ENCODE data around the gene USF2. TPM values are rescaled to one million over a fixed set of nuclear protein-coding genes. Genes with fewer than 3 reads are reported as not detected.

Gene USF2
- total and polyA plus RNA-seq, 12 donors: 125 to 185 (median 151) TPM

DNA sequence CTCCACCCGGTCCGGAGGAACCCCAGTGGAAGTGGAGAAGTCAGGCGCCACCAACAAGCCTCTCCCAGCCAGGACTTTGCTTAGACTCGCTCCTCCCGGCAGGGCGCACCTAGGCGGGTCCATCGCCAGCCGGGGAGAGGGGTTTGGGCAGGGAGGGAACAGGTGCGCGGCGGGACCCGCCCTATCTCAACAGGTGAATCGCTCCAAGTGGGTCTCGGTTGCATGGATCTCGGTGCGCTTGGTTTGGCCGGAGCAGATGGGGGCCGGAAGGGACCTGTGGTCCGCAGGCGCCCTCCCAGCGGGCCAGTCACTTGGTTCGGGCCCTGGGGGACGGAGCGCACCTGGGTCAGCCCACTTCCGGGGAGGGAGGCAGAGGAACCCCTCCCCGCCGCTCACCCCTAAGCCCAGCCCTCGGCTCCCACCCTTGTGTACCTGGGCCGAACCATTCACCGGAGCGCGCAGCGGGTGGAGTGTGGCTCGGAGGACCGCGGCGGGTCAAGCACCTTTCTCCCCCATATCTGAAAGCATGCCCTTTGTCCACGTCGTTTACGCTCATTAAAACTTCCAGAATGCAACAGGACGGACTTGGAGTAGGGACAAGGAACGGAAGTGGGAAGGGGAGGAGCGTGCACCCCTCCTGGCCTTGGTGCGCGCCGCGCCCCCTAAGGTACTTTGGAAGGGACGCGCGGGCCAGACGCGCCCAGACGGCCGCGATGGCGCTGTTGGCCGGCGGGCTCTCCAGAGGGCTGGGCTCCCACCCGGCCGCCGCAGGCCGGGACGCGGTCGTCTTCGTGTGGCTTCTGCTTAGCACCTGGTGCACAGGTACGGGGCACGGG lies 20.2 kb upstream of the USF2 start, which contains the start of gene LSR:
TSS of gene LSR (plus strand) at position 693 of the 836 bp plus-strand sequence. CDS start at position 714, 21 bp downstream.
- peak within 1 kb of the TSS; percentile 29 to 87 (median 74) for H3K27ac ChIP-seq
- WGBS, 2 donors: 0 to 1% methylated on average over 69 of the region's 69 CpGs
- H3K27me3 ChIP-seq: peaks cover 10 to 53% (median 35%) of the 10 kb centered on the region in 7 donors
- no peaks in the 10 kb centered on the region for H3K36me3 ChIP-seq
- H3K4me1 ChIP-seq: peaks cover 0 to 34% (median 18%) of the 10 kb centered on the region in 9 donors
- peaks cover 0 to 16% (median 0%) of the 10 kb centered on the region in 11 donors for H3K9me3 ChIP-seq
- intact Hi-C loops (cut with DNase I): loop anchor here in 1 of 10 donors (5.0 kb wide), 1 partner anchor 96 kb away; the partner anchor contains the start of gene FXYD5
- H3K4me3 ChIP-seq: peak within 1 kb of the TSS; percentile 35 to 68 (median 60)
- TF ChIP-seq, protein P1, sequence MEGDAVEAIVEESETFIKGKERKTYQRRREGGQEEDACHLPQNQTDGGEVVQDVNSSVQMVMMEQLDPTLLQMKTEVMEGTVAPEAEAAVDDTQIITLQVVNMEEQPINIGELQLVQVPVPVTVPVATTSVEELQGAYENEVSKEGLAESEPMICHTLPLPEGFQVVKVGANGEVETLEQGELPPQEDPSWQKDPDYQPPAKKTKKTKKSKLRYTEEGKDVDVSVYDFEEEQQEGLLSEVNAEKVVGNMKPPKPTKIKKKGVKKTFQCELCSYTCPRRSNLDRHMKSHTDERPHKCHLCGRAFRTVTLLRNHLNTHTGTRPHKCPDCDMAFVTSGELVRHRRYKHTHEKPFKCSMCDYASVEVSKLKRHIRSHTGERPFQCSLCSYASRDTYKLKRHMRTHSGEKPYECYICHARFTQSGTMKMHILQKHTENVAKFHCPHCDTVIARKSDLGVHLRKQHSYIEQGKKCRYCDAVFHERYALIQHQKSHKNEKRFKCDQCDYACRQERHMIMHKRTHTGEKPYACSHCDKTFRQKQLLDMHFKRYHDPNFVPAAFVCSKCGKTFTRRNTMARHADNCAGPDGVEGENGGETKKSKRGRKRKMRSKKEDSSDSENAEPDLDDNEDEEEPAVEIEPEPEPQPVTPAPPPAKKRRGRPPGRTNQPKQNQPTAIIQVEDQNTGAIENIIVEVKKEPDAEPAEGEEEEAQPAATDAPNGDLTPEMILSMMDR (IDR thresholded peaks at IDR 0.05): no peak
- ATAC-seq (peak; percentile 74 to 91 (median 86)), DNase-seq (peak in 1 of 2 donors; percentile 41)

DNA sequence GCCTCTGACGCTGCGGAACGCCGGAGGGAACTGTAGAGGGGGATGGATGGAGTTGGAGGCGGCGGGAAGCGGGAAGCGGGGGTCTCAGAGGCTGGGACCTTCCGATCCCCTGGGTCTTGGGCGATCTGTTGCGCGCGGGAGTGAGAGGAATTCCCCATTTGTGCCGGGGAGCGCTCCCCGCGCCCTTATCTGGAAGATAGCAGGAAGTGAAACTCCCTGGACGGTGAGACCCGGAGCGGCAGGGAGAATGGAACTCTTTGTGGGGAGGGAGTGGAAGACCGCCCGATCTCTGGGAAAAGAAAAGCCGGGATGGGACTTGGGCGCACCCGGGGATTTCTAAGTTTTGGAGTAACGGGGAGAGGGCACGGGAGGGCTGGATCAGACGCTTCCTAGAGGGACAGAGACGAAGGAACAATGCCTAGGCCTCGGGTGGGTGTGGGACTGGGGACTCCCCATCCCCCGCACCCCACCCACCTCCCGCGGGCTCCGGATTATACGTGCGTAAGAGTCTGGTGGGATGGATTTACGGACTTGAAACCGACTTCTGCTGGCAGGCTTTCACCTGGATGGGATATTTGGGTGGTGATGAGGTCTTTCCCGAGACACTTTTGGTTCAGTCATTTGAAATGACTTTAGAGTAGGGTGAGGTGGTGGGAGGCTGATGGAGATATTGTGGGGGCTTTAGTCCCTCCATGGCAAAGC lies 19.5 kb upstream of the USF2 start:
- Histone ChIP-seq H3K4me1 (peaks cover 0 to 41% (median 25%) of the 10 kb centered on the region in 9 donors), H3K27me3 (peaks cover 10 to 53% (median 35%) of the 10 kb centered on the region in 7 donors), H3K4me3 (peak overlapping the region; percentile 35 to 68 (median 60)), H3K27ac (peak overlapping the region in 9 of 10 donors; percentile 68 to 87 (median 75)), H3K36me3 (no peaks in the 10 kb centered on the region), H3K9me3 (peaks cover 0 to 15% (median 0%) of the 10 kb centered on the region in 11 donors)
- ATAC-seq (peak in 1 of 8 donors; percentile 20), DNase-seq (no peak)
- TF ChIP-seq, protein P1 (IDR thresholded peaks at IDR 0.05): no peak
- WGBS, 2 donors: 8% methylated on average over 39 of the region's 39 CpGs
- intact Hi-C loops (cut with DNase I): loop anchor here in 1 of 10 donors (5.0 kb wide), 1 partner anchor 97 kb away; the partner anchor contains the start of gene FXYD5

DNA sequence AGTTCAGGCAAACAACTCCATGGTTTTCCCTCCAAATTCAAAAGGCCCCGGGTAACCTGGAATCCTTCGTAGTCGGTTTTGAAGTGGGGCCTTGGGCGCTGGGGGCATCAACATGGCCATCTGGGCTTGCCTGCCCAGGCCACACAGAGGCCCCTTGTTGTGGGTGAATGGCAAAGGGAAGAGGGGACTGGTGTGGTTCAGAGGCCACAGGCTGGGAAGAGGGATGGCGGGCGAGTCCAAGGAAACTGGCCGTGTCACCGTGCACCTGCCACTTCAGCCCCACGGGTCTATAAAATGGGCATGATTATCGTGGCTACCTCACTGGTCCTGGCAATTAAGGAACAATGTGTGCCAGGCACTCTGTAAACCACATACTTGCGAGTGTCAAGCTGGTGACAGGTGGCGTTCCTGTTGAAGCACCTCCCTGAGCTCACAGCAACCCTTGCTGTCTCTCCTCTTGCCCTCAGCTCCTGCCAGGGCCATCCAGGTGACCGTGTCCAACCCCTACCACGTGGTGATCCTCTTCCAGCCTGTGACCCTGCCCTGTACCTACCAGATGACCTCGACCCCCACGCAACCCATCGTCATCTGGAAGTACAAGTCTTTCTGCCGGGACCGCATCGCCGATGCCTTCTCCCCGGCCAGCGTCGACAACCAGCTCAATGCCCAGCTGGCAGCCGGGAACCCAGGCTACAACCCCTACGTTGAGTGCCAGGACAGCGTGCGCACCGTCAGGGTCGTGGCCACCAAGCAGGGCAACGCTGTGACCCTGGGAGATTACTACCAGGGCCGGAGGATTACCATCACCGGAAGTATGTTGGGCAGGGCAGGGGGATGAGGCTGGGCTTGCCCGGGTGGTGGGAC lies 18.7 kb upstream of the USF2 start:
- no peak for ATAC-seq
- Histone ChIP-seq H3K4me1 (peaks cover 0 to 49% (median 29%) of the 10 kb centered on the region in 9 donors), H3K9me3 (peaks cover 0 to 9% (median 0%) of the 10 kb centered on the region in 11 donors), H3K27me3 (peaks cover 10 to 53% (median 40%) of the 10 kb centered on the region in 7 donors), H3K36me3 (no peaks in the 10 kb centered on the region), H3K4me3 (peak overlapping the region in 5 of 10 donors; percentile 55 to 68 (median 66)), H3K27ac (peak overlapping the region in 4 of 10 donors; percentile 71 to 87 (median 76))
- no peak for DNase-seq
- TF ChIP-seq, protein P1 (IDR thresholded peaks at IDR 0.05): no peak
- intact Hi-C loops (cut with DNase I): loop anchor here in 2 of 10 donors (5.0 to 10.0 kb wide), 2 partner anchors 95 to 98 kb away; partner anchors contain the start of gene FXYD5 (in 2 of the 2)
- 89 to 92% methylated on average over 34 of the region's 34 CpGs for WGBS, 2 donors
